HG03354 (cell line): Measurements from ENCODE around the gene MED13L.
"Not testable (repeated sequence)": the region's sequence is repeated elsewhere in the genome, so short reads cannot be mapped to it uniquely, and the experiment has no call there.

Source experiments
- ATAC-seq: cut with Tn5 transposase; IDR thresholded peaks from one replicate; pipeline ENCODE4 v1.9.1; 2021; ENCODE audit warnings: mild to moderate bottlenecking; ENCODE audit not compliant: unreplicated experiment, poor library complexity, severe bottlenecking

Gene MED13L

DNA sequence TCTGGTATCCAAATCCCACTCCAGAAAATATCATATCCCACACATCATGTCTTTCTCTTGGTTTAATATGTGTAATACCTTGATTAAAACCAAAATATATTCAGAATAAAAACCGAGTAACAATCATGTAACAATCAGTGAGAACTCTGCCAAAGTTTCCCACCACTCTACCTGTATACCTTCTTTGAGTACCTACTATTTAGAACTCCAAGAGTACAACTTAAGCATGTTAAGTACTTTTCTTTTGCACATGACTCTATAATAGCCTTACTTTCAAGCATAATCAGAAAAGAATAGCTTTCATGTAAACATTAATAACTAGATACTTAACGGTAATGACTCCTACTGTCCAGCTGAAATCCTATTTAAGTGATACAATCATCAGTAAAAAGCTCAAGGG, 223.2 kb downstream of the MED13L start:
- ATAC-seq: no peak

DNA sequence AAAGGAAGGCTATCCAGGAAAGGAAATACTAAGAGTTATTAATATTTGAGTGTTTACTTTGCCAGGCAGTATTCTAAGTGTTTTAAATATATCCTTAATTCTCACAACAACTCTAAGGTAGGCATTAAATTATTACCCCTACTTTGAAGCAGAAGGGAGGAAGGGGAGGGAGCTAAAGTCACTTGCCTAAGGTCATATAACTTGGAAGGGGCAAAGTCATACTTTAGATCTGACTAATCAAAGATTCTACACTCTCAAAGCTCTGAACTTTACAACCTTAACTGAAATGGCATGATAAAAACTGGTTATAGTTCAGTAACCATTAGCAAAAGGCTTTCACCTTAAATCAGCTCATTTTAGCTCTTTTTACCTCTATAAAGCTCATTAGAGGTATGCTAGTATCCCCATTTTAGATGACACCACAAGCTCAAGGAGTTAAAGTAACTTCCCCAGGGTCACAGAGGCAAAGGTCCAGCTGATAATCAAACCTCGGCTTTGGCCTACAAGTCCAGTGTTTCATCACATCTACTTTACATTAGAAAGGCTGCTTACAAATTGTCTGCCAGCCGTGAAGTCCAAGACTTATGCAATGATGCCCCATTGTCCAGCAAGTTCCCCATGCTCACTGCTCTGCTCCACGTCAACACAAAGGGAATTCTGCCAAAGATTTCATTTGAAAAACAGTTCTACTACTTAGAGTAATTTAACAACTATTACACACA, 223.9 kb downstream of the MED13L start:
- ATAC-seq: no peak

DNA sequence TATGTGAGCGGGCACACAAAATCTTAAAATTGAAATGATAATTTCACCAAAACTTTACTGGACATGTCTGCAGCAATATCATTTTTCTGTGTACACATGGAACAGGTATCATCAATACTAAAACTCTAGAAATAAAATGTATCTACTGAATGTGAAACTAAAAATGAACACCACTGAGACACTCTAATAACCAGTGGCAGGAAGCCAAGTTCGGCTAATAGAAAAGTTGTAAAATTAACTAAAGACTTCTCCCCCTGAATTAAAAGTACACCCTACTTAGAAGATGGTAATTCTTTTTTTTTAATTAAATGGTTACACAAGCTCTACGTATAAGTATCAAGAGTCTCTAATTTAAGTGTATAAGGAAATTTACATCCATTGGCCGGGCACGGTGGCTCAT, 227.2 kb downstream of the MED13L start:
- ATAC-seq: no peak

DNA sequence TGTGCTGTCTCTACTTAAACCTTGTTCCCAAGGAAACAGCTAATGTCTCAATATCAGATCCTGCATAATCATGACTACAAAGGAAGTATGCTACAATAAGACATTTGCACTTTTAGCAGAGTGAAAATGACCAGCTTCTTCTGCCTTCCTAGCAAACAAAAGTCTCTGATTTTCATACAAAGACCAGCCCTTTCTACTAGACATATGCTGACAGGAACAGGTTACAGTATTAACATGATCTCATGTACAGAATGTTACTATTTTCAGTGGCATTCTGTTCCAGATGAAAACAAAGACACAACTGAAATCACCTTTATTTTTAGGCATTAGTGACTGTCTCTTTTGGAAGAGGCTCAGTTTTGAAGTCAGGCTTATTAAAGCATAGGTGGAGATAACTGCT, 228.6 kb downstream of the MED13L start:
- no peak for ATAC-seq

DNA sequence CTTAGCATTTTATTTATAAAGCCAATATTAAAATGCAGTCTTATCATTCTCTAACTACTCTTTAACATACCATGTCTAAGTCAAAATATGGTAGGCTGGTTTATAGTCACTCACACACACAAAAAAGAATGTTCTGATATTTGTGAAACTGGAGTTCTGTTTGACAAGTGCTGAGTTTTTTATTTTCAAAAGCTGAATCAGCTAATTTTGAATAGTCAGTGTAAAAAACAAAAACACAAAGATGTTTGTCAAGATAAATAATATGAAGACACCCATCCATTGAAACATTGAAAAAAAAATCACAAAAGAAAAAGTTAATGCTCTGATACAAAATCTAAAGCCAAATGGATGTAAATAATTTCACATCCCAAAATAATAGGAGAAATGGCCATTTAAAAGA, 231.5 kb downstream of the MED13L start:
- ATAC-seq: no peak

DNA sequence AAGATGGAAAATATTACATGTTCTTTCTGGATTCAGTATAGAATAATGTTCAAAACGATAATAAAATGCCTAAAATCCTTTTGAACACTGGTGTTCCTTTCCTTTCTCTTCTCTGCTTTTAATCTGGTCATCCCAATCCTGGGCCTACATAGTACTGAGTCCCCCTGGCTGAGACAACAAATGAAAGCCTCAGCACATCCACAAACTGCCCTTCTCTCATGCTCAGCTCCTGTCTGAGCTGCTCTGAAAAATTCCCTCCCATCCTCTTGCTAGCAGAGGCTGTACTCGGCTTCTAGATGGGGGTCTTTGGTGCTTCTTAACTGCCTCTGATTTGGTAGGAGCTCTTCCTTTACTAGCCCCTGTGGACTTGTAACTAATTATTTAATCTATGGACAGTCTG, 232.3 kb downstream of the MED13L start:
- no peak for ATAC-seq

DNA sequence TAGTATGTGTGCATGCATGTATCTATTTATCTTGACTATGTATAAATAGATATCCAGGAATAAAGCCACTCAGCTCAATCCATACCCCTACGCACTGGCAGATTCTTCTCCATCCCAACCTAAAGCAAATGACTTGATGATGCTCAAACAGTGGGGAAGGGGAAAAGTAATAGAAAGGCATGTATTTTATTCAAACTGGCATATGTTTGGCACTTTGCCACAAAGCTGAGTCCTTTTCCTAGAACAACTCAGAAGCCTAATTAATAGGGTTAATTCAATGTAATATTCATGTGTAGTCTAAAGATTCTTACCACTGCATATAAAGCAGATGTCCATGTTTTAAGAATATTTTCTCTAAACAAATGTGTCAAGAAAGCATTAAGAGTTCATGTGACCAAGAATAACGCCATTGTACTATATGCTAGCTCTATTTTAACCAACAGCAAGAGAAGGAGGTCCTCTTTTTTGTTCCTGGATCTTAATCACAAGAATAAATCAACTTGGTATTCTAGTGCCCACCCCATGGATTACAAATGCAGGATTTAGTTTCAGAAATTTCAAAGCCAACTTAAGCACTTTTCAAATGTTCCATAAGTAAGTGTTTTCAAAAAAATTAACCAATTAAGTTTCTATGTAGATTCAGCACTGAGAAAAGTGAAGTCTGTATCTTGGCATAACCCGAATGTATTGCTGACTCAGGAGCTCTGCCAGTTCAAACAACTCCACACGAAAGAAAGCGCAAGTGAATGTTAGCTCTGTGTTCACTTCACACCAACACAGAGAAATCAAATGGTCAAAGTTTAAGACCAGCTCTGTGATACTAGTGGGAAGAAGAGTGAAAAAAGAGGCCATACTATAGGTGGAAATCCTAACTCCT, 233.6 kb downstream of the MED13L start:
- ATAC-seq: no peak

DNA sequence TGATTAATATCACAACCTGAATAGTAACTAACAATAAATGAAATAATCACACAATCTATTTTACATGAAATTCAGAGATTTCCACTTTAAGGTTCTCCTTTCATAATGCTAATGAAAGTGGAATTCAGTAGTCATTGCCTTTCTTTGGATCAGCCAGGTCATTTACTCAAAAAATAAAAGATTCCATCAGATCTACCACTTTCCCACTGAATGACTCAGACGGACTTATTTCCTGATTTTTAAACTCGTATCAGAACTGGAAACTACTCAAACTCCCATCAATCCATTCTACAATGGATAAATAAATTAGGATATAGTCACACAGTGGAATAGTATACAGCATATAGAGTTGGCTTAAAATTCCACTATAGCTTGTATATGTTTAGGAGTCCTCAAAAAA, 237.1 kb downstream of the MED13L start:
- no peak for ATAC-seq

DNA sequence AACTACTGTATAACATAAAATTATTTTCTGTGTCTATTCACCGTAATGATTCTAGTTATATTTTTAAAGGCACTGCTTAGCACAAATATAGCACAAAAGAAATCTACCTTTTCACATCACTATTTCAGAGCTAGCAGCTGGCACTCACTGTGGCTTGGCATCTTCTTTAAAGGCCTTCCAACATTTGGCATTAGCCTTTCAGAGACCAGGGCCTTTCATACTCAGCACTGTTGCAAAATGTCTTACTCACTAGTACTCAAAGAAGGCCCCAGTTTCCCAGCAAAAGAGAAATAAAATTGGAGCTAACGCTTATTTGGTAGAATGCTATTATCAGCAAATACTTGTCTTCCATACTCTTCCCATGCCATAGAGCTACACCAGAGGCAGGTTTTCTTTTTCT, 238.4 kb downstream of the MED13L start:
- ATAC-seq: no peak

DNA sequence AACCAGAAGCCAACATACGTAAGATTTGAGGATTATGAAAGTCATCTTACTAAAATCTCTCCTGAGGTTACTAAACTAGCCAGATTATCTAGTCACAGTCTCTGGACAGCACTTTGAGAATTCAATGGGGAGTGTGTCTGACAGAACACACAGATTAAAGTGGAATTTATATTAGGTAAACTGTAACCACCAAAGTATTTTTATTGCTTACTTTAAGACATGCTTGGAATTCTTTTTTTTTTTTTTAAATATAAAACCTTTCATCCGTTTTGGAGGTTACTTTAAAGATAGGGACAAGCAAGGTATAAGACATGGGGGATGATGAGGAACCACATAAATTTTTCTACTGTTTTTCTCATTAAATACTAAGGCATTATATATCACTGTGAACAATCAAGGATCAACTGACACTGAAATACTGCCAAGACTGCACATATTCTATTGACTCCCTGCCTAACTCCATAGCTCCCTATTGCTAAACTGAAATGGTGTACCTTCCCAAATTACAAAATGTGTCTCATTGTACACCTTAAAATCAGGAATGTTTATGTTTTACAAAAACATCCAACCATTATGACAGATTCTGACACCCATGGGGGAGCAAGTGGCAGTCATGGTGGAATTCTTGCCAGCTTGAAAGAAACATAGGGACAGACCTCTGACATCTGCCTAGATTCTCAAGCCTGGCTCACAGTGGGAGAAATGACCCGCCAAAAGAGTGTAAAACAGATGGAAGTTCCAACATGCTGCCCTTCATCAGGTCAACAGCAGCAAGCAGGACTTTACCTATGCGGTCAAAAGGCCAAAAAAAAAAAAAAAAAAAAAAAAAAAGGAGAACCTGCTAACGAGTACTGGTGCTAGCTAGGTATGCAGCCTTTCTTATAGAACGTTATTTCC, 239.3 kb downstream of the MED13L start:
- ATAC-seq: no peak

DNA sequence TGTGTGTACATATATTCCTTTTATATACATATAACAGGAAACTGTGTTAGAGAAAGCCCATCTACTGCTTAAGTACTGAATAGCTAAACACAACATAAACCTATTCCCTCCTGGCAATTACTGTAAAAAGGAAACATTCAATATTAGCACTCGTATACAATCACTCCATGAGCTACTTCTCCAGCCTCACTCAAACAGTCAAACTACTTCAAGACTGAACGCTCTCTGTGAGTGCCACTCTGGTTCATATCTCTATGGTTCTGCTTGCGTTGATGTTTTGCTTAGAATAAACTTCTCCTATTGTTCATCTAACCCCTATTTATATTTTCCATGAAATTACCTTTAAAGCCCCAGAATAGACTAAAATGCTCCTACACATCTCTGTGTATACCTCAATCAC, 243.7 kb downstream of the MED13L start:
- no peak for ATAC-seq

DNA sequence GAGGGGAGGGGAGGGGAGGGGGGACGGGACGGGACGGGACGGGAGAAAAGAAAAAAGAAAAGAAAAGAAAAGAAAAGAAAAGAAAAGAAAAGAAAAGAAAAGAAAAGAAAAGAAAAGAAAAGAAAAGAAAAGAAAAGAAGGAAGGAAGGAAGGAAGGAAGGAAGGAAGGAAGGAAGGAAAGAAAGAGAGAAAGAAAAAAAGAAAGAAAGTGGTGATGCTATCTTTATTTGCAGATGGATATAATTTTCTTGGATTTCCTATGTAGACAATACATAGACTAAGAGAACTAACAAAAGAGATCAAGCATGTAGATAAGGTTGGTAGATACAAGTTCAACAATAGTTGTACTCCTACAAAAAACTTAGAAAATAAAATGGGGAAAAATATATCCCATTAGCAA, 245.9 kb downstream of the MED13L start:
- not testable (repeated sequence) for ATAC-seq

DNA sequence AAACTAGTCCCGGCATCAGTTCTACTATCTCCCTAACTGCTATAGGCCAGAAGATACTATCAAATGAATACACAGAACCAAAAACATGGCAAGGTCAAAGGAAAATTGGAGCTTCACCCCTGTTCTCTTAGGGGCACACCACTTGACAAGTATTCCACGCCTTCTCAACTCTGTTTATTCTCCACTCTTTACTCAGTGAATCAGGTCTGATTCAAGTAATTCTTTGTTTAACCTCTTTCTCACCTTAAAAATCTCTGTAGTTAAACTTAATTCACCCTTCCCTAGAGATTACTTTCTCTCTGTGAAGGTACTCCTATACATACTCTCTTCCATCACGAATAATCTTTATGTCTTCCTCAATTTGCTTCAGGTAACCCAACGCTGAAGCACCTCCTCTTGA, 248.9 kb downstream of the MED13L start:
- ATAC-seq: no peak

DNA sequence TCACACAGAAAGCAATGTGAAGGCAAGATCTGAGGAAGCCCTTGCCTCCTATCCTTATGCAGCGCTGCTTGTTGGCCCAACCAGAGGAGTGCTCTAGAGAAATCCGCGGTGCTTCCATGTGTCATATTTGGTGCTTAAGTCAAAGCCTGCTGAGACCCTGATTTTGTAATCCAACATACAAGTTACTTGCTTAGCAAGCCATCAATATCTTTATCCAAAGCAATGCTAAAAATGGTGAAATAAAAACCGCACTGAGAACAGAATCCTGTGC, 250.0 kb downstream of the MED13L start:
- ATAC-seq: no peak

DNA sequence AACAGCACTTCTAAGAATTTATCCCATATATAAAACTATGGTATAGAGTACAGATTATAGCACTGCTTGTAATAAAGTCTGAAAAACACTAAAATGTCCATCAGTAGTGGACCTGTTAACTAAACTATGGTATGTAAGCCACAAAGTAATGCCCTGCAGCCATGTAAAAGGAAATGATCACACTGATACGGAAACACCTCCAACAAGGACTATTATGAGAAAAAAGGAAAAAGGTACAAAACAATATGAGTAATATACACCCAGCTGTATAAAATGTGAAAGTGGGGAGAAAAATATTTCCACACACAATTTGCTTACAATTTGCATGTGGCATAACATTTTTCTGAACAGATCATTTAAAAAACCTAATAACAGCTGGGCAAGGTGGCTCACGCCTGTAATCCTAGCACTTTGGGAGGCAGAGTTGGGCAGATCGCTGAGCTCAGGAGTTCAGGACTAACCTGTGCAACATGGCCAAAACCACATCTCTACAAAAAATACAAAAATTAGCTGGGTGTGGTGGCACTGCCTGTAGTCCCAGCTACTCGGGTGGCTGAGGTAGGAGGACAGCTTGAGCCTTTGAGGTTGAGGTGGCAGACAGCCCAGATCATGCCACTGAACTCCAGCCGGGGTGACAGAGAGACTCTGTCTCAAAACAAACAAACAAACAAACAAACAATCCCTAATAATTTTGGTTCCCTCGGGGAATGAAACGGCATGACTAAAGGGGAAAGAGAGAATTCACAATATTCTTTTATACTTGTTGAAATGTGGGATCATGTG, 250.5 kb downstream of the MED13L start:
- ATAC-seq: no peak

DNA sequence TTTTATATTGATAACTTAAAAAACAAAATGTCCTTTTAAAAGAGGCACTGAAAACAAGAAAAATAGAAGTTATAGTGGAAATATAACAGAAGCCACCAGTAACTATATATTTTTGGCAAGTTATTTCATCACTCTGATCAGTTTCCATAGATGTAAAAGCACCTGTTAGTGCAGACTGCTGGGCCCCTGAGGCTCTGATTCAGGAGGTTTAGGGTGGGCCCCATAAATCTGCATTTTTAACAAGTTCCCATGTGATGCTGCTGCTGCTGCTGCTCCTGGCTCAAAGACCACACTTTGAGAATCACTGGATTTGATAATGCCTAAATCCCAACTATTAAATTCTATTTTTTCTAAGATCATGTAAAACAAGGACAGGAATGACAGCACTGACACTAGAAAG, 251.1 kb downstream of the MED13L start:
- no peak for ATAC-seq

DNA sequence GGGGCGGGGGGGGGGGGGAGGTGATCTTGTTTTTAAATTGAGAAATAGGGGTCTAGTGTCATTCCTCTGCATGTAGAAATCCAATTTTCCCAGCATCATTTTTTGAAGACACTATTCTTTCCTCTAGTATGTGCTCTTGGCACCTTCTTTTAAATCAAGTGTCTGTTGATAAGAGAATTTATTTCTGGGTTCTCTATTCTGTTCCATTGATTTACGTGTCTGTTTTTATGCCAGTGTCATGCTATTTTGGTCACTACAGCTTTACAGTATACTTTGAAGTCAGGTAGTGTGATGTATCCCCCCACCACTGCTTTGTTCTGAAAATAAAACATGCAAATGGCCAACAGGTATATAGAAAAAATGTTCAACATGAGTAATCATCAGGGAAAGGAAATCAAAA, 252.7 kb downstream of the MED13L start:
- ATAC-seq: no peak

DNA sequence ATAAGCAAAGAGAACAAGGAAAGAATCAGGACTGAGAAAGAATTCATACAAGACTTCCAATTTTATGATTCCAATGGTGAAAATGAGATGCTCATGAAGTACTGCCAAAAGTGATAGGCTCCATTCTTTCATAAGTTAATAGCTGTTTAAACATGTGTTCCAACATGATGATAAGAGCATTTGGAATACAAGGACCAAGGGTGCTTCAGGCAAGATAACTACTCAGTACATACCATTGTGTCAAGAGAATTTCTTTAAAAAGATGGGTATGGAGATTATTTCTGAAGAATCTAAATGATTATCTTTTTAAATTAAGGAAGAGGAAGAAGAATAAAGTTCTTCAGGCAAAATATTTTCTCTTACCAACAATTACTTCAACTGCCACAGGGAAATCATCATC, 258.1 kb downstream of the MED13L start:
- no peak for ATAC-seq

DNA sequence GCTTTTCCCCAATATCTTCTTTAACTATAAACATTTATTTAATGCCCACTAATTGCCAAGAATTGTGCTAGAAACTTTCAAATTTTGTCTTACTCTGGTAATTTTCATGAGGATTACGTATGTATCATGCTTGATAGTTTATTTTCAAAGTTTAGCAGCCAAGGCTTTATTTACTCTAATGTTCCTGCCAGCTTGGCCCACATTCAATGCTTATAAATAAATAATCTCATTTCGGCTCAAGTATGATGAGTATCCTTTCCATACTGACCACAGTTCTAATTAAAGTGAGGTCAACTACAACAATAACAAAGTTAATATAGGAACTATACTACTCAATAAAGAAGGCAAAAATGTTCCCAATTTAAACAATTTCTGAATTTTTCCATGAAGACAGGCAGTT, 259.2 kb downstream of the MED13L start:
- ATAC-seq: no peak

DNA sequence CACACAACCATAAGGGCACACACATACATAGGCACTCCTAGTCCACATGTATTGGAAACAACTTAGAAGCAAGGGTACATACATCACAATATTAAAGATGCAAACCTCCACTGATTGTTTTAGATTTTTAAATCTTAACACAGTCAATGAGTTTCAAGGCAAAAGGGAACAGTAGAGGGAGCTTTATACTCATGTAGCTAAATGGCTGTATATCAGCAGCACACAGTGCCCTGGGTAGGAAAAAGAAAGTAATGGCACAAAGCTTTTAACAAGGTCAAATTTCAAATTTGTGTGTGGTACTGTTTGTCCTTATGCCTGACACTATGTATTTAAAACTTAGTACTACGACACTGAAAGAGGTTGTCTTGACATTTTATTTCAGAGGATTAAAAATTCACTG, 262.0 kb downstream of the MED13L start:
- no peak for ATAC-seq
